IMR-90 (cell line): ENCODE data around the gene PTPRN2. TPM values are rescaled to one million over a fixed set of nuclear protein-coding genes. Genes with fewer than 3 reads are reported as not detected.
"Not testable (repeated sequence)": the region's sequence is repeated elsewhere in the genome, so short reads cannot be mapped to it uniquely, and the experiment has no call there.

ENCODE experiments used
- ATAC-seq: fragments of 200-7000 bp; cut with Tn5 transposase; 2 replicates; pipeline ENCODE4 v1.9.1; 2020; ENCODE audit warnings: low read depth, mild to moderate bottlenecking, moderate library complexity
- BruUV-seq: library from RNA; stranded (reverse); fragments of 400-500 nt; replicated peaks from 2 replicates; lab custom pipeline; 2021; lab: Mats Ljungman, UMichigan
- CTCF ChIA-PET: fragments of 300-600 bp; formaldehyde crosslinking; extraction: SDS; loops from one replicate; lab custom pipeline; 2021; ENCODE audit warnings: antibody characterized with exemption; lab: Yijun Ruan, JAX
- POLR2A ChIA-PET: fragments of 300-600 bp; sonication (Branson Sonifier 250); formaldehyde crosslinking; loops from one replicate; lab custom pipeline; 2022; ENCODE audit warnings: antibody characterized with exemption; ENCODE audit not compliant: unreplicated experiment; lab: Charles Lee
- DNase-seq: peaks from one replicate; pipeline ENCODE4 v3.0.0; 2013
- H2AFZ ChIP-seq: replicated peaks from 2 replicates; pipeline ENCODE3; 2013; ENCODE audit warnings: low read length, mild to moderate bottlenecking; ENCODE audit not compliant: poor library complexity
- H2AK5ac ChIP-seq: 2 replicates; pipeline ENCODE4 v1.6.1; 2013; ENCODE audit warnings: low read depth, low read length, inconsistent platforms
- H2AK9ac ChIP-seq: replicated peaks from 2 replicates; pipeline ENCODE3; 2013; ENCODE audit warnings: mild to moderate bottlenecking, low read depth, low read length, moderate library complexity; ENCODE audit not compliant: poor library complexity
- H2BK120ac ChIP-seq: 2 replicates; pipeline ENCODE4 v1.6.1; 2013; ENCODE audit warnings: low read depth, low read length, inconsistent platforms
- H2BK15ac ChIP-seq: 3 replicates; pipeline ENCODE4 v1.6.1; 2013; ENCODE audit warnings: low read depth, low read length, inconsistent platforms
- H2BK20ac ChIP-seq: 2 replicates; pipeline ENCODE4 v1.6.1; 2013; ENCODE audit warnings: low read depth, mild to moderate bottlenecking, inconsistent platforms, low read length, moderate library complexity
- H2BK5ac ChIP-seq: 2 replicates; pipeline ENCODE4 v1.6.1; 2013; ENCODE audit warnings: mild to moderate bottlenecking, low read depth, low read length, inconsistent platforms; ENCODE audit not compliant: poor library complexity, severe bottlenecking
- H3K14ac ChIP-seq: replicated peaks from 2 replicates; pipeline ENCODE4 v1.6.1; 2013; ENCODE audit warnings: low read depth, low read length, inconsistent platforms
- H3K18ac ChIP-seq: 2 replicates; pipeline ENCODE4 v1.6.1; 2013; ENCODE audit warnings: low read depth, low read length, control low read depth
- H3K23ac ChIP-seq: 2 replicates; pipeline ENCODE4 v1.6.1; 2013; ENCODE audit warnings: low read depth, low read length, inconsistent platforms
- H3K27ac ChIP-seq: 2 replicates; pipeline ENCODE4 v1.5.1; 2013; ENCODE audit warnings: mild to moderate bottlenecking, control low read depth, low read length; ENCODE audit not compliant: insufficient read depth
- H3K27me3 ChIP-seq: 2 replicates; pipeline ENCODE4 v1.6.1; 2013; ENCODE audit warnings: low read length; ENCODE audit not compliant: control insufficient read depth, insufficient read depth
- H3K36me3 ChIP-seq: 2 replicates; pipeline ENCODE4 v1.6.1; 2013; ENCODE audit warnings: low read length, mixed read lengths; ENCODE audit not compliant: control insufficient read depth, insufficient read depth
- H3K4ac ChIP-seq: 2 replicates; pipeline ENCODE4 v1.6.1; 2013; ENCODE audit warnings: low read depth, low read length, inconsistent platforms
- H3K4me1 ChIP-seq: 2 replicates; pipeline ENCODE4 v1.6.1; 2013; ENCODE audit warnings: low read length, mixed read lengths; ENCODE audit not compliant: control insufficient read depth, insufficient read depth
- H3K4me2 ChIP-seq: 2 replicates; pipeline ENCODE4 v1.6.1; 2013; ENCODE audit warnings: low read depth, mild to moderate bottlenecking, control low read depth, low read length, moderate library complexity
- H3K4me3 ChIP-seq: 2 replicates; pipeline ENCODE4 v1.5.1; 2013; ENCODE audit warnings: low read depth, mild to moderate bottlenecking, control low read depth, low read length, moderate library complexity; ENCODE audit not compliant: insufficient read depth
- H3K56ac ChIP-seq: 2 replicates; pipeline ENCODE4 v1.6.1; 2013; ENCODE audit warnings: low read length, inconsistent platforms; ENCODE audit not compliant: insufficient read depth; ENCODE audit errors: extremely low read depth
- H3K79me1 ChIP-seq, 2 experiments: 2 replicates each; pipeline ENCODE4 v1.6.1; 2013; ENCODE audit warnings: low read length in 2 of 2, inconsistent platforms in 1 of 2, low read depth in 1 of 2
- H3K9ac ChIP-seq: 2 replicates; pipeline ENCODE4 v1.6.1; 2013; ENCODE audit warnings: low read depth, low read length, control low read depth
- H3K9me1 ChIP-seq: 2 replicates; pipeline ENCODE4 v1.6.1; 2013; ENCODE audit warnings: low read length, inconsistent platforms; ENCODE audit not compliant: insufficient read depth
- H3K9me3 ChIP-seq: 2 replicates; pipeline ENCODE4 v1.6.1; 2013; ENCODE audit warnings: low read length; ENCODE audit not compliant: control insufficient read depth, insufficient read depth
- H4K20me1 ChIP-seq: 2 replicates; pipeline ENCODE4 v1.6.1; 2013; ENCODE audit warnings: low read length, inconsistent platforms; ENCODE audit not compliant: insufficient read depth
- H4K5ac ChIP-seq: 2 replicates; pipeline ENCODE4 v1.6.1; 2013; ENCODE audit warnings: mild to moderate bottlenecking, low read depth, low read length, control low read depth
- H4K8ac ChIP-seq, 2 experiments: 2 replicates each; pipeline ENCODE4 v1.6.1; 2013; ENCODE audit warnings: low read depth in 2 of 2, low read length in 2 of 2, control low read depth in 1 of 2, inconsistent platforms in 1 of 2
- H4K91ac ChIP-seq: 2 replicates; pipeline ENCODE4 v1.6.1; 2013; ENCODE audit warnings: low read depth, low read length, inconsistent platforms; ENCODE audit not compliant: insufficient read depth
- CEBPB ChIP-seq: IDR thresholded peaks from 2 replicates; pipeline ENCODE4 v1.6.1; 2012; ENCODE audit warnings: low read depth, low read length, improper control_type of control experiment
- CHD1 ChIP-seq: IDR thresholded peaks from 2 replicates; pipeline ENCODE4 v1.6.1; 2012; ENCODE audit warnings: low read depth, low read length, improper control_type of control experiment
- FOS ChIP-seq: fragments of 150-350 bp; IDR thresholded peaks from 2 replicates; pipeline ENCODE4 v1.6.1; 2016; ENCODE audit warnings: low read depth, low read length
- MAFK ChIP-seq: IDR thresholded peaks from 2 replicates; pipeline ENCODE4 v1.6.1; 2012; ENCODE audit warnings: low read depth, low read length, improper control_type of control experiment
- NFE2L2 ChIP-seq: fragments of 150-350 bp; IDR thresholded peaks from 2 replicates; pipeline ENCODE4 v1.6.1; 2016; ENCODE audit warnings: low read depth, mild to moderate bottlenecking, low read length
- POLR2A ChIP-seq: IDR thresholded peaks from 2 replicates; pipeline ENCODE4 v1.6.1; 2012; ENCODE audit warnings: mild to moderate bottlenecking, low read depth, low read length
- RCOR1 ChIP-seq: IDR thresholded peaks from 2 replicates; pipeline ENCODE4 v1.6.1; 2012; ENCODE audit warnings: mild to moderate bottlenecking, low read length, improper control_type of control experiment; ENCODE audit not compliant: insufficient replicate concordance
- WGBS, 2 experiments: methylation state at CpG; one replicate each; pipeline versions ENCODE4 v1.1.5 to v1.1.7; 2013; ENCODE audit warnings: missing lambda C conversion rate in 2 of 2; ENCODE audit not compliant: insufficient read length in 1 of 2; ENCODE audit errors: extremely low coverage in 2 of 2; 5-methylcytosine and 5-hydroxymethylcytosine counted together
- dilution Hi-C: fragments of 300-500 bp; cut with HindIII; formaldehyde crosslinking; loops from one replicate; pipeline ENCODE4 v1.14.3; 2018; ENCODE audit warnings: low sequenced_read_pairs; ENCODE audit not compliant: unreplicated experiment
- in situ Hi-C: fragments of 300-500 bp; cut with MboI; formaldehyde crosslinking; loops from 3 replicates; pipeline ENCODE4 v1.14.3; 2019; ENCODE audit warnings: low sequenced_read_pairs, inconsistent platforms, mixed read lengths
- intact Hi-C: fragments of 100-400 bp; cut with micrococcal nuclease; formaldehyde crosslinking; loops from 2 replicates; pipeline ENCODE4 v1.10.0; 2022
- polyA plus RNA-seq, 3 experiments: library from polyadenylated mRNA; depleted of rRNA; stranded (reverse); fragments of >200 nt; gene quantifications; 2 replicates each; pipeline ENCODE4 v1.2.3, GENCODE V29; 2012; ENCODE audit warnings: low replicate concordance in 1 of 3
- total RNA-seq: library from RNA; depleted of rRNA; stranded (reverse); fragments of >200 nt; gene quantifications from 2 replicates; pipeline ENCODE4 v1.2.3, GENCODE V29; 2012
- TF ChIP-seq, protein P1 (sequence below): conservative IDR thresholded peaks from 2 replicates; pipeline ENCODE4 v1.5.1; 2012; ENCODE audit warnings: mild to moderate bottlenecking, low read depth, low read length, improper control_type of control experiment

The PTPRN2 gene
- total and polyA plus RNA-seq, 2 of the 4 experiments (the other 2 are of a cell fraction), result 0.03 TPM; not detected in 1

DNA sequence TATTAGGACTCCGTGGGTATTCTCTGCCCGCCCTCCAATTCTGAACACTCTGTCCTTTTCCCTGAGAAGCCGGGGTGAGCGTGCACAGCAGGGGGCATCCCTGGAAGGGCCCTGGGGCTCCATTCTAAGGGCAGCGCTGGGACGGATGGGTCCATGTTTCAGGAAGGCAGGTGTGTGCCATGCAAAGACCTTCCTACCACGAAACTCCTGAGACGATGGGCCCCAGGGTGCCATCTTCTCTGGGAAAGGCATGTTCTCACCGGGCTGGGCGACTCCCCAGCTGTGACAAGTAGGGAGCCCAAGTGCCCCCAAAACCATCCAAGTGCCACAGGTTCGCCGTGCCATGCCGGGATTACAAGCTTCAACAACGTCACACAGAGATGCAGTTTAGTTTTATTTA is 994.1 kb downstream of the PTPRN2 start:
- intact Hi-C loops (no loop called here), dilution Hi-C loops (no loop called here), in situ Hi-C loops (no loop called here)
- H3K4me1 ChIP-seq, result no peaks in the 10 kb centered on the region
- no peak overlapping the region for H3K18ac ChIP-seq
- no peaks in the 10 kb centered on the region for H3K36me3 ChIP-seq
- H3K27ac ChIP-seq, result no peak overlapping the region
- no peaks in the 10 kb centered on the region for H3K27me3 ChIP-seq
- no peak overlapping the region for H2BK15ac ChIP-seq
- H2BK5ac ChIP-seq, result no peak overlapping the region
- no peak overlapping the region for H2BK20ac ChIP-seq
- no peak overlapping the region for H3K4ac ChIP-seq
- H3K56ac ChIP-seq, result no peak overlapping the region
- peaks cover 64% of the 10 kb centered on the region for H3K9me3 ChIP-seq
- ATAC-seq, result no peak
- CTCF ChIA-PET, result no interaction called here
- H3K4me2 ChIP-seq, result no peak overlapping the region
- BruUV-seq, result no TSS peak
- H2AK9ac ChIP-seq, result peak overlapping the region; percentile 65
- no peak overlapping the region for H4K8ac ChIP-seq
- no peaks in the 10 kb centered on the region for H4K20me1 ChIP-seq
- DNase-seq, result no peak
- no peaks in the 10 kb centered on the region for H3K79me1 ChIP-seq
- H3K4me3 ChIP-seq, result no peak overlapping the region
- 47% methylated on average over 6 of the region's 14 CpGs; no CpG with 5 or more reads in 1 of the 2 experiments for WGBS, 2 experiments
- no peak overlapping the region for H3K23ac ChIP-seq
- H3K14ac ChIP-seq, result no peak overlapping the region
- H2AK5ac ChIP-seq, result no peak overlapping the region
- H3K9me1 ChIP-seq, result no peaks in the 10 kb centered on the region
- POLR2A ChIA-PET, result no interaction called here
- no peak overlapping the region for H2BK120ac ChIP-seq
- TF ChIP-seq, protein P1, sequence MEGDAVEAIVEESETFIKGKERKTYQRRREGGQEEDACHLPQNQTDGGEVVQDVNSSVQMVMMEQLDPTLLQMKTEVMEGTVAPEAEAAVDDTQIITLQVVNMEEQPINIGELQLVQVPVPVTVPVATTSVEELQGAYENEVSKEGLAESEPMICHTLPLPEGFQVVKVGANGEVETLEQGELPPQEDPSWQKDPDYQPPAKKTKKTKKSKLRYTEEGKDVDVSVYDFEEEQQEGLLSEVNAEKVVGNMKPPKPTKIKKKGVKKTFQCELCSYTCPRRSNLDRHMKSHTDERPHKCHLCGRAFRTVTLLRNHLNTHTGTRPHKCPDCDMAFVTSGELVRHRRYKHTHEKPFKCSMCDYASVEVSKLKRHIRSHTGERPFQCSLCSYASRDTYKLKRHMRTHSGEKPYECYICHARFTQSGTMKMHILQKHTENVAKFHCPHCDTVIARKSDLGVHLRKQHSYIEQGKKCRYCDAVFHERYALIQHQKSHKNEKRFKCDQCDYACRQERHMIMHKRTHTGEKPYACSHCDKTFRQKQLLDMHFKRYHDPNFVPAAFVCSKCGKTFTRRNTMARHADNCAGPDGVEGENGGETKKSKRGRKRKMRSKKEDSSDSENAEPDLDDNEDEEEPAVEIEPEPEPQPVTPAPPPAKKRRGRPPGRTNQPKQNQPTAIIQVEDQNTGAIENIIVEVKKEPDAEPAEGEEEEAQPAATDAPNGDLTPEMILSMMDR, result no peak
- TF ChIP-seq FOS (no peak), RCOR1 (no peak), CEBPB (no peak), MAFK (no peak), NFE2L2 (no peak), CHD1 (no peak), POLR2A (no peak)
- no peak overlapping the region for H4K5ac ChIP-seq
- H2AFZ ChIP-seq, result no peak overlapping the region
- H3K9ac ChIP-seq, result no peak overlapping the region
- no peak overlapping the region for H4K91ac ChIP-seq

DNA sequence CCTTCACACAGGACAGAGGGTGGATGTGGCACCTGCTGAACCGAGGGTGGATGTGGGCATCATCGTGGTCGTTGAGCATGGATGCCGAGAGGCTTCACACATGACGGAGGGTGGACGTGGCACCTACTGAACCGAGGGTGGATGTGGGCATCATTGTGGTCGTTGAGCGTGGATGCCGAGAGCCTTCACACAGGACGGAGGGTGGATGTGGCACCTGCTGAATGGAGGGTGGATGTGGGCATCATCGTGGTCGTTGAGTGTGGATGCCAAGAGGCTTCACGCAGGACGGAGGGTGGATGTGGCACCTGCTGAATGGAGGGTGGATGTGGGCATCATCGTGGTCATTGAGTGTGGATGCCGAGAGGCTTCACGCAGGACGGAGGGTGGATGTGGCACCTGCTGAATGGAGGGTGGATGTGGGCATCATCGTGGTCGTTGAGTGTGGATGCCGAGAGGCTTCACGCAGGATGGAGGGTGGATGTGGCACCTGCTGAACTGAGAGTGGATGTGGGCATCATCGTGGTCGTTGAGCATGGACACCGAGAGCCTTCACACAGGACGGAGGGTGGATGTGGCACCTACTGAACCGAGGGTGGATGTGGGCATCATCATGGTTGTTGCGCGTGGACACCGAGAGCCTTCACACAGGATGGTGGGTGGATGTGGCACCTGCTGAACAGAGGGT is 994.8 kb downstream of the PTPRN2 start:
- H3K23ac ChIP-seq, intact Hi-C loops, H3K18ac ChIP-seq, H3K4me1 ChIP-seq, POLR2A ChIA-PET, H2BK5ac ChIP-seq, H3K4me2 ChIP-seq, H3K27me3 ChIP-seq, H4K20me1 ChIP-seq, CTCF ChIA-PET, H2BK20ac ChIP-seq, H4K91ac ChIP-seq, H4K8ac ChIP-seq, H4K5ac ChIP-seq, H3K14ac ChIP-seq, H2AK9ac ChIP-seq, H3K4me3 ChIP-seq, H3K4ac ChIP-seq, H3K9ac ChIP-seq, DNase-seq, ATAC-seq, H2AK5ac ChIP-seq, H3K27ac ChIP-seq, H2AFZ ChIP-seq, BruUV-seq, H3K36me3 ChIP-seq, H2BK15ac ChIP-seq, H3K9me1 ChIP-seq, dilution Hi-C loops, H2BK120ac ChIP-seq, H3K79me1 ChIP-seq, in situ Hi-C loops, H3K56ac ChIP-seq: not testable (repeated sequence)
- peaks cover 66% of the 10 kb centered on the region for H3K9me3 ChIP-seq
- WGBS, 2 experiments, result 76% methylated on average over 25 of the region's 31 CpGs; no CpG with 5 or more reads in 1 of the 2 experiments
